Hematopoietic multipotent progenitor cell treated with erythropoietin and hydrocortisone succinate and interleukin-3 and kit ligand, for 4 days (in vitro differentiated cells): ENCODE results near the gene GATAD2A.
"Not testable (repeated sequence)": the region's sequence is repeated elsewhere in the genome, so short reads cannot be mapped to it uniquely, and the experiment has no call there.

ENCODE experiments used
- DNase-seq: peaks from one replicate; pipeline ENCODE4 v3.0.0-alpha.2; 2015

Gene GATAD2A

DNA sequence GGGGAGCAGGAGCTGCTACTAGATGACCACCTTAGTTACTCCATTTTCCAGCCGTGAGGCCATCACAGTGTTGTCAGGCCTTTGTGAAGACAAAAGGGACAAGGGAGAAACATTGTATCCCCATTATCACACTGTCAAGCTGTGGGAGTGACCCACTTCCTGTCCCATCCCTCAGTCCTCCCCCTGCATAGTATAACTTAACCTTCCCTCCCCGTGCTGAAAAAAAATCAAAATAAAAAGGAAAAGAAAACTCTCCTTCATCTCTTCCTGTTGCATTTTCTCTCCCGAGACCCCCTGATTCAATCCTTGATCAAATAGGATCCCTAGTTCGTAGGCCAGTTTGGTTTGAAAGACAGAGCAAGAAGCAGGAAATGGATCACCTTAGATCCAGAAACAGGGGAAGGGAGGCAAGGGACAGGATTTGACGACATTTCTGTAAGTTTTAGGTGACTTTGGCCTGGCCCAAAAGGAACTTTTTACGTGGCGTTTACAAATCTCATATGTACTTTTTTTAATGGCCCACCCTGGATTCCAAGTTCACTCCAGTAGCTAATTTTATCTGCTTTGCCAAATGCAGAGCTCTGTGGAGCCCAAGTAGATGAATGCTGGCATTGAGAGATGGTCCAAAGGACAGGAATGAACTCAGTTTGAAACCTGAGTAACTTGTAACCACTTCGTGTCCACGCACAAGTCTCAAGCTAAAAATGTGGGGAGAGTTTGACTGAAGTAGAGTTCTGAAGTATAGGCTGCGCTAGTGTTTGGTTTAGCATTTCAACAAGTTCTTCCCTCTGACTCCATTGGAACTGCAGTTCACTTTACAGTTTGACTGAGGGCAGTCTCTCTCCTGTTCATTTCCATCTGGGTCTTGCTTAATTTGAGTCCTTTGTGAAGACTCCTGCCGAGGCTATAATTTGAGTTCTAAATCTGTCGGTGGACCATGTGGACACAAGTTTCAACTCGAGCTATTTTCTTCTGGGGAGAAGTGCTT, 16.6 kb upstream of the GATAD2A start:
- peak; percentile 48 for DNase-seq

DNA sequence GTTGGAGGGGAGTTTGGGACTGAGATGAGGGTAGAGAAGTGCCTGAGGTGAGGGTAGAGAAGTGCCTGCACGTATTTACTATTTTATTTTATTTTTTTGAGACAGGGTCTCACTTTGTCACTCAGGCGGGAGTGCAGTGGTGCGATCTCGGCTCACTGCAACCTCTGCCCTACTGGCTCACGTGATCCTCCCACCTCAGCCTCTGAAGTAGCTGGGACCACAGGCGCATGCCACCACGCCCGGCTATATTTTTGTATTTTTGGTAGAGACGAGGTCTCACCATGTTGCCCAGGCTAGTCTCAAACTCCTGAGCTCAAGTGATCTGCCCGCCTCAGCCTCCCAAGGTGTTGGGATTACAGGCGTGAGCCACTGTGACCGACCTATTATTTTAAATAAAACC, 15.8 kb upstream of the GATAD2A start:
- not testable (repeated sequence) for DNase-seq

DNA sequence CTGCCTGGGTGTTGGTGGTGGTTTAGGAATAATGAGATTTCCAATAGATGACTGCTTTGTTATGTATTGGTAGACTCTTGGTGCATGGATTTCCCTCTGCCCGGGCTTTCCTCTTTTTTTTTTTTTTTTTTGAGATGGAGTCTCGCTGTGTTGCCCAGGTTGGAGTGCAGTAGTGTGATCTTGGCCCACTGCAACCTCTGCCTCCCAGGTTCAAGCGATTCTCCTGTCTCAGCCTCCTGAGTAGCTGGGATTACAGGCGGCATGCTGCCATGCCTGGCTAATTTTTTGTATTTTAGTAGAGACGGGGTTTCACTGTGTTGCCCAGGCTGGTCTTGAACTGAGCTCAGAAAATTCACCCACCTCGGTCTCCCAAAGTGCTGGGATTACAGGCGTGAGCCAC, 11.1 kb upstream of the GATAD2A start:
- not testable (repeated sequence) for DNase-seq

GRCh38 chr19:19399733-19400433, 5.6 kb upstream of the GATAD2A start:
- DNase-seq: no peak

DNA sequence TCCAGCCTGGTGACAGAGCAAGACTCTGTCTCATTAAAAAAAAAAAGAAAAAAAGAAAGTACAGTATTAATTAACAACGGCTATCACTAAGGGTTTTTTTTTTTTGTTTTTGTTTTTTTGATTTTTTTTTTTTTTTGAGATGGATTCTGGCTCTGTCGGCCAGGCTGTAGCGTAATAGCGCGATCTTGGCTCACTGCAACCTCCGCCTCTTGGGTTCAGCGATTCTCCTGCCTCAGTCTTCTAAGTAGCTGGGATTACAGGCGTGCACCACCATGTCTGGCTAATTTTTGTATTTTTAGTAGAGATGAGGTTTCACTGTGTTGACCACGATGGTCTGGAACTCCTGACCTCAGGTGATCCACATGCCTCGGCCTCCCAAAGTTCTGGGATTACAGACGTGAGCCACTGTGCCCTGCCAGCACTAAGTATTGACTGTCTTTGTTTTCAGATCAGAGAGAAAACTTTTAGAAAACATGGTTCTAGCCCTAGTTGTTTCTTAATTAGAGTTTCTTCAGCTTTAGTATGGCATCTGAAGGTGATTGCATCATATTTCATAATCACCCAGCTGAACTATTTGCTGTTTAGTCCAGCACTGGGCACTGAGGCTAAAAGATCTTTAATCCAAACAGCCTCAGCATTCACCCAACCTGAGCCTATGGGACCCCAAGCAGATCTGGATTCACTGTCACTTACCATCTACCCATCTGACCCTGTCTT, 2.7 kb upstream of the GATAD2A start:
- peak; percentile 56 for DNase-seq

DNA sequence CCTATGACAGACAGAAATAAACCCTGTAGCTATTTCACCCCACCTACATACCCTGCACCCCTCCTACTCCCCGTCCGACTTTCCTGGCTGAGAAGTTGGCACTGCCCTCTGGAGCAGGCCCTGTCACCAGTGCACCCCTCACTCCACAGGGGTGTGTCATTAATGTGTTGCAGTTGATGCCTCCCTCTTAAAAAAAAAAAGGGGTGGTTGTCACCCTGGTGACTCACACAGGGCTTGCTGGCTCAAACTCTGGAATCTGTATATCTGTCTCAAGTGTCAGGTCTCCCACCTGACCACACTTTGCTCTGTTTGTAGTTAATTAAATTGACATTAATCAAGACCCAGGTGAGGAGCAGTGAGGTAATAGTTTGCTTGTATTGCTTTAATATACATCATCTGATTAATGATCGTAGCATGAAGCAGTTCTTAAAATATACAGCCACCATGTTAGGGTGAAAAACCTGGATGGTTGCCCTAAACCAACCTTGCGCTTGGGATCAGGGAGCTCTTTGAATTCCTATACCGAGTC, 2.0 kb upstream of the GATAD2A start:
- DNase-seq: peak; percentile 58

GRCh38 chr19:19405971-19406877, 749 bp downstream of the GATAD2A start:
- peak; percentile 71 for DNase-seq

GRCh38 chr19:19406878-19407632, 1.6 kb downstream of the GATAD2A start:
- DNase-seq: peak; percentile 85

- no peak for DNase-seq
Measured at GRCh38 chr19:19407633-19407930, 2.1 kb downstream of the GATAD2A start.

DNA sequence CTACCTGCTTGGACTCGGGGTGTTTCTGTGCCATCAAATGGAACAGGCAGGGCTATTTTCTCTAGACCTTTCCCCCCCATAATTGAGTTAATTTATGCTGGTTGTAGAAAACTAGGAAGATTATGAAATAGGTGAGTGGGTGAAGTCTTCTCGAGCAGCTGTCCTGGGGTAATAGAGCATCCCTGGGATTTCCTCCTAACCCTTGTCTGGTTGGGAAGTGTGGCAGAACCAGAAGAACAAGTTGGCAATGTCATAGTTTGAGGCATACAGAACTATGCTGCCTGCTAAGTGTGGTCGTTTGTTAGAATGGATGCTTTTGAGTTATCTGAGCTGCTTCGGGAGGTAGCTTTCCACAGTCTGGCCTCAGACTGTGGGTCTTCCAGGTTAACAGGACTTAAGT, 3.7 kb downstream of the GATAD2A start:
- no peak for DNase-seq

GRCh38 chr19:19409631-19410030, 4.2 kb downstream of the GATAD2A start:
- no peak for DNase-seq

- DNase-seq: peak; percentile 68
Measured at GRCh38 chr19:19410553-19411550, 5.4 kb downstream of the GATAD2A start.

GRCh38 chr19:19416280-19416679, 10.8 kb downstream of the GATAD2A start:
- no peak for DNase-seq

DNA sequence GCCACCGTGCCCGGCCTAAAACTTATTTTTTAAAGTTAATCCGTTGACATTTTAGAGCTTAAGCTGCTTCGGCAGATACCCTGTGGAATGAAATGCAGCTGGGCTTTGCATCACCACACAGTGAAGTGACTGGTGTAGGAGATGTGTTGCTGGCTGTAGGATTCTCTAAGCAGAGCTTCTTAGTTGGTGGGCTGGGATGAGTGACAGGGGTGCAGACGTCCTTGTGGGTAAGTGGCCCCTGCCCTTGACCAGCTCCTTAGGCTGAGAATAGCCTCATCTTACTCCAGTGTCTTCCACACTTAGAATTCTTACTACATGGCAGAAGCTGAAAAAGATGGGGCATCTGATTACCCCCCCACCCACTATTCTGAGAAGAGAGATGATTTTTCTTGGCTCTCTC, 11.6 kb downstream of the GATAD2A start:
- no peak for DNase-seq

DNA sequence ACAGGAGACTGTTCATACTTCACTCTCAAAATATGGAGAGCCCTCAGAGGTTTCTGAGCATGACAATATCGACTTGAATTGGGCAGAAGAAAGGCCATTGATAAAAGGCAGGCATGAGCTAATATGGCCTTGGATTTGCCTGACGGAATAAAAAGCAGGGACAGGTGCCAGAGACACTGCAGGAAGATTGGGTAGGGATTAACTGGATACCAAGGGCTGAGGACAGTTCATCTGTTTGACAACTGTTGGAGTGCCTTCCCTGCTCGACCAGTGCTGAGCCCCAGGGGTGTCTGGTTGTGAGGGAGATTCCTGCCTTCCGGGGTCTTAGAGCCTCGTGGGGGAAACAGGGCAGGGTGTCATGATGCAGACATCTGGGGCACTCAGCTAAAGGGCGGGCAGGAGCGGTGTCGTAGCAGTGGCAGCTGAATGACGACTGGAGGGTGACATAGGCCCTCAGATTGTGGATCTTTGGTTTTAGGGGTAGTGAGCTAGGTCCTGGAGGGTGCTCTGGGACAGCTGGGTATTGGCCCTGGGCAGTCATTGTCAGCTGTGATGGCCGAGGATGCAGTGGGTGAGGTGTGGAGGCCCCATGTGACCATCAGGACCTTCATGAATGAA, 12.3 kb downstream of the GATAD2A start:
- DNase-seq: peak; percentile 77

DNA sequence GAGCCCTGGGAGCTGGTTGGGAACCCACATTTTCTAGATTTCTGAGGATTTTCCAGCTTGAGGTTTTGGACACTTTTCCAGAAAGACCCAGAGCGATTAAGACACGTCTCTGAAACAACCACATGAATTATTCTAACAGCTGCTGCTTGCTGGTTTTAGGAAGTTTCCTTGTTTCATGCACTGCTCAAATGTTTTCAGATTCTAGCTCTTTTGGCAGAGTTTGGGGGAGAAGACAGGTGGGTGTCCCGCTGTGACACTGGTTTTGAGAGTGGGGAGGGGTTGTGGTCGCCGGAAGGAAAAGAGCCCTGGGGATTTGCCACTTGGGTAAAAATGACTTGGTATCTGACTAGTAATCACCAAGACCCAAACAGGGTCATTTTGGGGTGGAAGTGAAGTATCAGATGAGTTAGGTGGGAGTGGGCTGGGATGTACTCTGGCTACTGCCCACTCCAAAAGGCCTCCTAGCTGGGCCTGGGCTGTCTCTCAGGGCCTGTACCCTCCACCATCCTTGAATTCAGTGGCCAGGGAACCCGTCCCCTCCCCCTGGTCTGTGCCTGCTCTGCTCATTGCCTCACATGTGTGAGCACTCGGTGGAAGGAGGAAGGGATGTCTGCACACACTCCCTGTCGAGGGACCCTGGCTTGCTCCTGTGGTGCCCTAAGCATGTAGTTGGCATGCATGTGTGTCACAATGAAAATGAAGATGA, 13.2 kb downstream of the GATAD2A start:
- DNase-seq: no peak

DNA sequence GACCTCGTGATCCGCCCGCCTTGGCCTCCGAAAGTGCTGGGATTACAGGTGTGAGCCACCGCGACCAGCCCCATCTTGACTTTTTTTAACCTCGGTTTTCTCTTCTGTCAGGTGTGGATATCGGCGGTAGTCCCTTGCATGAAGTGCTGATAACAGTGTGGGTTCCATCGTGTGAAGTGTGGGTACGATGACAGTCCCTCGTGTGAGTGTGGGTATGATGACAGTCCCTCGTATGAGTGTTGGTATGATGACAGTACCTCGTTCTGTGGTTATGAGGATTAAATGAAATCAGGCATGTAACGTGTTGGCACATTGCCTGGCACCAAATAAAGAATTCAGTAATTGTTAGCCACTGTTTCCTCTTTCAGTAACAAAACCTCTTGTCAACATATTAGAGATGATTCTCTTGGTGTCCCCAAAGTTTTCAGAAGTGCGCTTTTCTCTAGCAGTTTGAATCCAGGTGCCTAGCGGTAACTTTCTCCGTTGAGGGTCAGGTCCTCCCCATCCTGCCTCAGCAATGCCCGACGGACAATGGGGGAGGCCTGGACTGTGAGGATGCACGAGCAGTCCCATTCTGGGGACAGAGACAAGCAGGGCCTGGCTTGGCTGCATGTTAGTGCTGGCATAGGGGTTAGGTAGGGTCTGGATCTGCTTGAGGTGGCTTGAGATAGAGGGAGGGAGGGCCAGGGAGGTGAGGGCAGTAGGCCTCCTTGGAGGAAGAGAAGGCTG, 15.3 kb downstream of the GATAD2A start:
- DNase-seq: peak; percentile 71

GRCh38 chr19:19421299-19421696, 15.8 kb downstream of the GATAD2A start:
- DNase-seq: no peak
